HG02759 (cell line): ENCODE data around the gene FILIP1L.

Experiments
- ATAC-seq: cut with Tn5 transposase; IDR thresholded peaks from one replicate; pipeline ENCODE4 v1.9.1; 2021; ENCODE audit warnings: mild to moderate bottlenecking, moderate library complexity; ENCODE audit not compliant: unreplicated experiment

Gene FILIP1L

GRCh38 chr3:99981138-99981537 is 133.2 kb downstream of the FILIP1L start:
- no peak for ATAC-seq

- no peak for ATAC-seq
Measured at GRCh38 chr3:99980606-99981005, 133.7 kb downstream of the FILIP1L start.

GRCh38 chr3:99978221-99978620 is 136.1 kb downstream of the FILIP1L start:
- ATAC-seq = no peak

- ATAC-seq = no peak
Measured at GRCh38 chr3:99976584-99976983, 137.7 kb downstream of the FILIP1L start.

- ATAC-seq = no peak
Measured at GRCh38 chr3:99974989-99975388, 139.3 kb downstream of the FILIP1L start.

- ATAC-seq = no peak
Measured at GRCh38 chr3:99972380-99973104, 141.8 kb downstream of the FILIP1L start.

GRCh38 chr3:99971761-99972160 is 142.5 kb downstream of the FILIP1L start:
- ATAC-seq = no peak

- ATAC-seq = peak; percentile 97
Measured at GRCh38 chr3:99970198-99970597, 144.1 kb downstream of the FILIP1L start.

- no peak for ATAC-seq
Measured at GRCh38 chr3:99969136-99969535, 145.2 kb downstream of the FILIP1L start.

- ATAC-seq = no peak
Measured at GRCh38 chr3:99967796-99968195, 146.5 kb downstream of the FILIP1L start.

- no peak for ATAC-seq
Measured at GRCh38 chr3:99966662-99967416, 147.5 kb downstream of the FILIP1L start.

- no peak for ATAC-seq
Measured at GRCh38 chr3:99965681-99966408, 148.5 kb downstream of the FILIP1L start.

- no peak for ATAC-seq
Measured at GRCh38 chr3:99965077-99965476, 149.2 kb downstream of the FILIP1L start.

GRCh38 chr3:99962703-99963102 is 151.6 kb downstream of the FILIP1L start:
- no peak for ATAC-seq

- ATAC-seq = no peak
Measured at GRCh38 chr3:99961756-99962515, 152.4 kb downstream of the FILIP1L start.

- no peak for ATAC-seq
Measured at GRCh38 chr3:99960941-99961340, 153.4 kb downstream of the FILIP1L start.

GRCh38 chr3:99960123-99960878 is 154.0 kb downstream of the FILIP1L start:
- ATAC-seq = no peak

GRCh38 chr3:99958222-99958912 is 155.9 kb downstream of the FILIP1L start:
- no peak for ATAC-seq

GRCh38 chr3:99957151-99957796 is 157.0 kb downstream of the FILIP1L start:
- no peak for ATAC-seq
